ENCODE measurements around the gene KLF5.

The KLF5 gene

GRCh38 chr13:73074014-73074413 lies 15.2 kb downstream of the KLF5 start:
- Histone ChIP-seq H3K9me2 (replicated peaks; ENCODE audit: insufficient read depth, low read length) (no peaks in the 10 kb centered on the region), H2AFZ (ENCODE audit: low read length) (no peak overlapping the region), H3K27me3 (replicated peaks; ENCODE audit: insufficient read depth, low read length) (no peaks in the 10 kb centered on the region), H3K27ac (ENCODE audit: low read length) (peak overlapping the region; percentile 43; the same call in 1 of the 2 replicates), H3F3A (ENCODE audit: insufficient read depth, low read length) (no peaks in the 10 kb centered on the region), H3K9me3 (replicated peaks; ENCODE audit: insufficient read depth, low read length) (no peaks in the 10 kb centered on the region), H3K4me2 (ENCODE audit: low read depth, low read length) (peak overlapping the region; percentile 33; the same call in 1 of the 2 replicates), H3K9ac (ENCODE audit: low read length) (no peak overlapping the region), H3K4me1 (ENCODE audit: low read length) (peaks cover 5% of the 10 kb centered on the region; the same call in 1 of the 2 replicates), H3K79me2 (ENCODE audit: low read length) (no peaks in the 10 kb centered on the region), H3K4me3 (ENCODE audit: low read length) (peak overlapping the region; percentile 21; the same call in 1 of the 2 replicates), H4K20me1 (ENCODE audit: insufficient read depth, low read length) (no peaks in the 10 kb centered on the region), H3K36me3 (replicated peaks; ENCODE audit: insufficient read depth, low read length) (no peaks in the 10 kb centered on the region)
- peak; percentile 71 for DNase-seq
- TF ChIP-seq CTCF (IDR thresholded peaks at IDR 0.05; ENCODE audit: low read length) (no peak), EZH2 (optimal IDR thresholded peaks at IDR 0.05; ENCODE audit: low read depth, low read length) (no peak)

- H3K27ac ChIP-seq (ENCODE audit: low read length), result peak overlapping the region; percentile 13; the same call in 1 of the 2 replicates
- no peak overlapping the region for H3K9ac ChIP-seq (ENCODE audit: low read length)
- H4K20me1 ChIP-seq (ENCODE audit: insufficient read depth, low read length), result no peaks in the 10 kb centered on the region
- H3K4me1 ChIP-seq (ENCODE audit: low read length), result peaks cover 5% of the 10 kb centered on the region; the same call in 1 of the 2 replicates
- H3K36me3 ChIP-seq (replicated peaks; ENCODE audit: insufficient read depth, low read length), result no peaks in the 10 kb centered on the region
- no peaks in the 10 kb centered on the region for H3K9me3 ChIP-seq (replicated peaks; ENCODE audit: insufficient read depth, low read length)
- H2AFZ ChIP-seq (ENCODE audit: low read length), result no peak overlapping the region
- DNase-seq, result no peak
- no peaks in the 10 kb centered on the region for H3K27me3 ChIP-seq (replicated peaks; ENCODE audit: insufficient read depth, low read length)
- no peaks in the 10 kb centered on the region for H3F3A ChIP-seq (ENCODE audit: insufficient read depth, low read length)
- H3K9me2 ChIP-seq (replicated peaks; ENCODE audit: insufficient read depth, low read length), result no peaks in the 10 kb centered on the region
- H3K4me2 ChIP-seq (ENCODE audit: low read depth, low read length), result no peak overlapping the region
- no peak overlapping the region for H3K4me3 ChIP-seq (ENCODE audit: low read length)
- H3K79me2 ChIP-seq (ENCODE audit: low read length), result no peaks in the 10 kb centered on the region
- TF ChIP-seq EZH2phosphoT487 (IDR thresholded peaks at IDR 0.05; ENCODE audit: low read length), result no peak
- no peak for TF ChIP-seq EZH2 (optimal IDR thresholded peaks at IDR 0.05; ENCODE audit: low read depth, low read length)
- TF ChIP-seq CTCF (IDR thresholded peaks at IDR 0.05; ENCODE audit: low read length), result no peak
Observed at GRCh38 chr13:73074926-73075325, 16.1 kb downstream of the KLF5 start.

- Histone ChIP-seq H3K4me3 (ENCODE audit: low read length) (no peak overlapping the region), H3K9ac (ENCODE audit: low read length) (no peak overlapping the region), H4K20me1 (ENCODE audit: insufficient read depth, low read length) (no peaks in the 10 kb centered on the region), H2AFZ (ENCODE audit: low read length) (no peak overlapping the region), H3K4me1 (ENCODE audit: low read length) (peaks cover 5% of the 10 kb centered on the region; the same call in 1 of the 2 replicates), H3K4me2 (ENCODE audit: low read depth, low read length) (no peak overlapping the region), H3K79me2 (ENCODE audit: low read length) (no peaks in the 10 kb centered on the region), H3K27me3 (replicated peaks; ENCODE audit: insufficient read depth, low read length) (no peaks in the 10 kb centered on the region), H3F3A (ENCODE audit: insufficient read depth, low read length) (no peaks in the 10 kb centered on the region), H3K36me3 (replicated peaks; ENCODE audit: insufficient read depth, low read length) (no peaks in the 10 kb centered on the region), H3K9me2 (replicated peaks; ENCODE audit: insufficient read depth, low read length) (no peaks in the 10 kb centered on the region), H3K9me3 (replicated peaks; ENCODE audit: insufficient read depth, low read length) (no peaks in the 10 kb centered on the region), H3K27ac (ENCODE audit: low read length) (no peak overlapping the region)
- DNase-seq, result no peak
- TF ChIP-seq EZH2phosphoT487 (IDR thresholded peaks at IDR 0.05; ENCODE audit: low read length) (no peak), CTCF (IDR thresholded peaks at IDR 0.05; ENCODE audit: low read length) (no peak), EZH2 (optimal IDR thresholded peaks at IDR 0.05; ENCODE audit: low read depth, low read length) (no peak)
Observed at GRCh38 chr13:73075546-73075945, 16.7 kb downstream of the KLF5 start.

All from MM.1S (cell line).